Left lobe of liver (tissue), 2 donors: ENCODE measurements around the gene MTIF2. TPM values are rescaled to one million over a fixed set of nuclear protein-coding genes. Genes with fewer than 3 reads are reported as not detected.
"Not testable (repeated sequence)": the region's sequence is repeated elsewhere in the genome, so short reads cannot be mapped to it uniquely, and the experiment has no call there.

ENCODE experiments used
- ATAC-seq: fragments of 200-7000 bp; cut with Tn5 transposase; one replicate; pipeline ENCODE4 v1.9.1; 2020; ENCODE audit warnings: mild to moderate bottlenecking, moderate library complexity
- DNase-seq: peaks from one replicate; pipeline ENCODE4 v3.0.0-alpha.2; 2020; ENCODE audit warnings: low spot score
- total RNA-seq: library from RNA; stranded (reverse); gene quantifications from one replicate; pipeline ENCODE4 v1.2.1, GENCODE V29; 2021
- donor health status: DM: no; HTN: no; CAD: no; lungs with moderate emphysema.
- donor health status: DM: no; HTN: yes; CAD: no.

The MTIF2 gene
- total RNA-seq, 1 donor from 2014 or later: 21.4 TPM

DNA sequence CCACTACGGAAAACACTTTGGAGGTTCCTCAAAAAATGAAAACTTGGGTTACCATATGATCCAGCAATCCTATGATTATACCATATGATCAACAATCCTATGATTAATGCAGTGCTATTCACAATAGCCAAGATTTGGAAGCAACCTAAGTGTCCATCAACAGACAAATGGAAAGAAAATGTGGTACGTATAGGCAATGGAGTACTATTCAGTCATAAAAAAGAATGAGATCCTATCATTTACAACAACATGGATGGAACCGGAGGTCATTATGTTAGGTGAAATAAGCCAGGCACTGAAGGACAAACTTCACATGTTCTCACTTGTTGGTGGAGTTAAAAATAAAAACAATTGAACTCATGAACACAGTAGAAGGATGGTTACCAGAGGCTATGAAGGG lies 64.5 kb downstream of the MTIF2 start:
- DNase-seq (no peak), ATAC-seq (no peak)

GRCh38 chr2:55200416-55200815 lies 68.6 kb downstream of the MTIF2 start:
- DNase-seq (no peak), ATAC-seq (no peak)

- ATAC-seq: no peak
These were observed 72.5 kb downstream of the MTIF2 start for GRCh38 chr2:55196526-55196925.

DNA sequence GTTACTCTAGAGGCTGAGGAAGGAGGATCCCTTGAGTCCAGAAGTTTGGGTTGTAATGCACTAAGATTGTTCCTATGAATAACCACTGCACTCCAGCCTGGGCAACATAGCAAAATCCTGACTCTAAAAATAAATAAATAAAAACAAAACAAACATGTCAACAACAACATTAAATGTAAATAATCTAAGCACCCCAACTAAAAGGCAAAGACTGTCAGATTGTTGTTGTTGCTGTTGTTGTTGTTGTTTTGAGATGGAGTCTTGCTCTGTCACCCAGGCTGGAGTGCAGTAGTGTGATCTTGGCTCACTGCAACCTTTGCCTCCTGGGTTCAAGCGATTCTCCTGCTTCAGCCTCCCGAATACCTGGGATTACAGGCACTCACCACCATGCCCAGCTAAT lies 77.1 kb downstream of the MTIF2 start:
- not testable (repeated sequence) for DNase-seq, ATAC-seq

More at GRCh38 chr2:55196526-55196925, 72.5 kb downstream of the MTIF2 start:
- DNase-seq: no peak

DNA sequence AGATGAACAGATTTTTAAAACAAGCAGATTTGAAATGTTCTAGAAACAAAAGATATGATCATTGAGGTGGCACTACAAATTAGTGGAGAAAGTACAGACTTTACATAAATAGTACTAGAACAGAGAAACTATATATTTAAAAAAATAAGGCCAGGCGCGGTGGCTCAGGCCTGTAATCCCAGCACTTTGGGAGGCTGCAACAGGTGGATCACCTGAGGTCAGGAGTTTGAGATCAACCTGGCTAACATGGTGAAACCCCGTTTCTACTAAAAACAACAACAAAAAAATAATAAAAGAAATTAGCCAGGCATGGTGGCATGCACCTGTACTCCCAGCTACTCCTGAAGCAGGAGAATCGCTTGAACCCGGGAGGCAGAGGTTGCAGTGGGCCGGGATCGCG lies 82.2 kb downstream of the MTIF2 start:
- not testable (repeated sequence) for DNase-seq, ATAC-seq

Other genes starting within 250 kb of the MTIF2 start
- gene RTN4, start 218.8 kb downstream of the MTIF2 start, total RNA-seq: 183 TPM
- 3.5 TPM for gene CLHC1, start 36.9 kb downstream of the MTIF2 start, total RNA-seq
- 239 TPM for gene RPS27A, start 36.5 kb downstream of the MTIF2 start, total RNA-seq
- gene CCDC88A, start 150.6 kb upstream of the MTIF2 start, total RNA-seq: 12.0 TPM